ENCODE data around the gene UBL7. TPM values are rescaled to one million over a fixed set of nuclear protein-coding genes. Genes with fewer than 3 reads are reported as not detected.
A peak's percentile ranks its signal among the peaks of the same experiment; 100 is the strongest.

The UBL7 gene
- polyA plus RNA-seq, 3 donors = 43.4 to 103 (median 95.1) TPM

- intact Hi-C loops (cut with micrococcal nuclease) = no loop called here
- Histone ChIP-seq H3K4me1 (ENCODE audit: control insufficient read depth in 1 of 2, insufficient read depth in 2 of 2, low read length in 2 of 2) (peaks cover 6 to 7% of the 10 kb centered on the region in 2 donors), H3K9ac (ENCODE audit: insufficient read depth, low read length, poor library complexity, severe bottlenecking) (no peak overlapping the region), H4K20me1 (ENCODE audit: insufficient read depth, low read length) (no peaks in the 10 kb centered on the region), H2AFZ (ENCODE audit: insufficient read depth, low read depth, low read length, poor library complexity, severe bottlenecking) (no peak overlapping the region), H3K36me3 (replicated peaks in 1 of 2; ENCODE audit: control insufficient read depth in 1 of 2, insufficient read depth in 2 of 2, low read length in 2 of 2) (no peaks in the 10 kb centered on the region), H3K79me2 (ENCODE audit: insufficient read depth, low read length) (no peaks in the 10 kb centered on the region), H3K4me3 (replicated peaks in 1 of 3; ENCODE audit: low read depth in 2 of 3, low read length in 3 of 3) (no peak overlapping the region), H3K27ac (ENCODE audit: low read depth in 1 of 2, low read length in 2 of 2) (no peak overlapping the region), H3K9me3 (replicated peaks in 1 of 2; ENCODE audit: control insufficient read depth in 1 of 2, insufficient read depth in 1 of 2, low read length in 2 of 2) (no peaks in the 10 kb centered on the region), H3K27me3 (ENCODE audit: control insufficient read depth in 2 of 2, insufficient read depth in 2 of 2, low read length in 2 of 2) (no peaks in the 10 kb centered on the region), H3K4me2 (replicated peaks; ENCODE audit: extremely low read depth, low read length, poor library complexity, severe bottlenecking) (no peak overlapping the region)
- Mint-ChIP-seq H3K4me1 (peaks cover 7% of the 10 kb centered on the region), H3K4me3 (no peak overlapping the region), H3K27me3 (ENCODE audit: low read depth in 3 of 3) (peaks cover 2 to 4% (median 3%) of the 10 kb centered on the region in 3 donors), H3K27ac (peak overlapping the region in 1 of 7 donors; percentile 16), H3K9me3 (peaks cover 0 to 2% (median 0%) of the 10 kb centered on the region in 7 donors), H3K36me3 (no peaks in the 10 kb centered on the region)
- DNase-seq = no peak
- 100% methylated on average over 2 of the region's 7 CpGs for WGBS (ENCODE audit: insufficient coverage)
- TF ChIP-seq CTCF (IDR thresholded peaks at IDR 0.05) = no peak
Measured at GRCh38 chr15:74408815-74409214, 52.1 kb downstream of the UBL7 start.

GRCh38 chr15:74408385-74408784 lies 52.6 kb downstream of the UBL7 start:
- Histone ChIP-seq H3K9ac (ENCODE audit: insufficient read depth, low read length, poor library complexity, severe bottlenecking) (no peak overlapping the region), H3K4me1 (ENCODE audit: control insufficient read depth in 1 of 2, insufficient read depth in 2 of 2, low read length in 2 of 2) (peaks cover 10 to 11% of the 10 kb centered on the region in 2 donors), H3K4me2 (replicated peaks; ENCODE audit: extremely low read depth, low read length, poor library complexity, severe bottlenecking) (no peak overlapping the region), H3K27ac (ENCODE audit: low read depth in 1 of 2, low read length in 2 of 2) (no peak overlapping the region), H3K79me2 (ENCODE audit: insufficient read depth, low read length) (no peaks in the 10 kb centered on the region), H3K27me3 (ENCODE audit: control insufficient read depth in 2 of 2, insufficient read depth in 2 of 2, low read length in 2 of 2) (no peaks in the 10 kb centered on the region), H3K9me3 (replicated peaks in 1 of 2; ENCODE audit: control insufficient read depth in 1 of 2, insufficient read depth in 1 of 2, low read length in 2 of 2) (no peaks in the 10 kb centered on the region), H3K4me3 (replicated peaks in 1 of 3; ENCODE audit: low read depth in 2 of 3, low read length in 3 of 3) (no peak overlapping the region), H4K20me1 (ENCODE audit: insufficient read depth, low read length) (no peaks in the 10 kb centered on the region), H3K36me3 (replicated peaks in 1 of 2; ENCODE audit: control insufficient read depth in 1 of 2, insufficient read depth in 2 of 2, low read length in 2 of 2) (no peaks in the 10 kb centered on the region), H2AFZ (ENCODE audit: insufficient read depth, low read depth, low read length, poor library complexity, severe bottlenecking) (no peak overlapping the region)
- Mint-ChIP-seq H3K36me3 (no peaks in the 10 kb centered on the region), H3K4me3 (no peak overlapping the region), H3K9me3 (peaks cover 0 to 2% (median 0%) of the 10 kb centered on the region in 7 donors), H3K27ac (no peak overlapping the region), H3K27me3 (ENCODE audit: low read depth in 3 of 3) (peaks cover 2 to 8% (median 6%) of the 10 kb centered on the region in 3 donors), H3K4me1 (peaks cover 11% of the 10 kb centered on the region)
- intact Hi-C loops (cut with micrococcal nuclease) = no loop called here
- no peak for DNase-seq
- 100% methylated on average over 1 of the region's 2 CpGs for WGBS (ENCODE audit: insufficient coverage)
- TF ChIP-seq CTCF (IDR thresholded peaks at IDR 0.05) = no peak
